Endothelial cell of umbilical vein (primary cell): ENCODE measurements around the gene GOLPH3. TPM values are rescaled to one million over a fixed set of nuclear protein-coding genes. Genes with fewer than 3 reads are reported as not detected.

ENCODE experiments used
- BruUV-seq: library from RNA; stranded (reverse); fragments of 400-500 nt; replicated peaks from 2 replicates; lab custom pipeline; 2021; lab: Mats Ljungman, UMichigan
- CTCF ChIA-PET: fragments of 300-600, 350-600 bp; sonication (Branson Sonifier 250); formaldehyde crosslinking; loops from one replicate; lab custom pipeline; 2021; ENCODE audit warnings: antibody characterized with exemption, inconsistent platforms; lab: Charles Lee
- POLR2A ChIA-PET: fragments of 300-600, 350-600 bp; sonication (Branson Sonifier 250); formaldehyde crosslinking; loops from one replicate; lab custom pipeline; 2021; ENCODE audit warnings: antibody characterized with exemption, inconsistent platforms; lab: Charles Lee
- DNase-seq: peaks from one replicate; pipeline ENCODE4 v3.0.0-alpha.2; 2011; ENCODE audit warnings: low read depth, low spot score
- FAIRE-seq: peaks from 2 replicates; lab custom pipeline; 2011; peaks lifted over from hg19 to GRCh38; lab: Jason Lieb, UNC
- H2AFZ ChIP-seq: 2 replicates; pipeline ENCODE4 v1.6.0; 2012; ENCODE audit warnings: low read depth, low read length, control low read depth, inconsistent platforms
- H3K27ac ChIP-seq: 2 replicates; pipeline ENCODE4 v1.5.1; 2011; ENCODE audit warnings: low read depth, mild to moderate bottlenecking, control low read depth, low read length, moderate library complexity; ENCODE audit not compliant: insufficient read depth
- H3K27me3 ChIP-seq, 2 experiments: 2 replicates each; pipeline versions ENCODE4 v1.6.0 to v1.6.1; 2011; ENCODE audit warnings: low read length in 2 of 2, mixed read lengths in 1 of 2; ENCODE audit not compliant: control insufficient read depth in 2 of 2, insufficient read depth in 2 of 2
- H3K36me3 ChIP-seq, 2 experiments: 2 replicates in 1 of 2; 3 replicates in 1 of 2; pipeline ENCODE4 v1.5.1; 2011; ENCODE audit warnings: low read length in 2 of 2, mild to moderate bottlenecking in 1 of 2, moderate library complexity in 1 of 2; ENCODE audit not compliant: control insufficient read depth in 2 of 2, insufficient read depth in 2 of 2; ENCODE audit errors: extremely low read depth in 1 of 2
- H3K4me1 ChIP-seq: 3 replicates; pipeline ENCODE4 v1.5.1; 2011; ENCODE audit warnings: mild to moderate bottlenecking, low read length; ENCODE audit not compliant: control insufficient read depth, insufficient read depth; ENCODE audit errors: extremely low read depth
- H3K4me2 ChIP-seq: 2 replicates; pipeline ENCODE4 v1.6.1; 2011; ENCODE audit warnings: low read length, control low read depth, mixed read lengths; ENCODE audit not compliant: insufficient read depth
- H3K4me3 ChIP-seq, 3 experiments: fragments of 200-600 bp in 1 of 3; sonication (generic), shearing (Covaris generic) in 1 of 3; replicated peaks in 1 of 3; 2 replicates each; pipeline ENCODE4 v1.5.1; 2011 to 2016; ENCODE audit warnings: control low read depth in 3 of 3, low read length in 3 of 3, mild to moderate bottlenecking in 2 of 3, inconsistent platforms in 1 of 3, low read depth in 1 of 3, moderate library complexity in 1 of 3; ENCODE audit not compliant: insufficient read depth in 1 of 3
- H3K79me2 ChIP-seq: 2 replicates; pipeline ENCODE4 v1.6.0; 2012; ENCODE audit warnings: low read length, inconsistent platforms; ENCODE audit not compliant: control insufficient read depth, insufficient read depth
- H3K9ac ChIP-seq: replicated peaks from 2 replicates; pipeline ENCODE3; 2011; ENCODE audit warnings: low read length, control low read depth; ENCODE audit not compliant: insufficient read depth; ENCODE audit errors: extremely low read depth
- H3K9me1 ChIP-seq: replicated peaks from 3 replicates; pipeline ENCODE4 v1.6.0; 2011; ENCODE audit warnings: mild to moderate bottlenecking, low read length; ENCODE audit not compliant: control insufficient read depth, insufficient read depth; ENCODE audit errors: extremely low read depth
- H3K9me3 ChIP-seq: replicated peaks from 2 replicates; pipeline ENCODE4 v1.5.1; 2012; ENCODE audit warnings: low read length, inconsistent platforms; ENCODE audit not compliant: control insufficient read depth, insufficient read depth
- H4K20me1 ChIP-seq: replicated peaks from 2 replicates; pipeline ENCODE3; 2011; ENCODE audit warnings: mild to moderate bottlenecking, low read length; ENCODE audit not compliant: control insufficient read depth, insufficient read depth; ENCODE audit errors: extremely low read depth
- CTCF ChIP-seq, 2 donors: IDR thresholded peaks; 1 replicate in 1 of 2; 2 replicates in 1 of 2; pipeline ENCODE4 v1.5.1; 2011; ENCODE audit warnings: low read length in 2 of 2, mild to moderate bottlenecking in 2 of 2, moderate library complexity in 2 of 2, control low read depth in 1 of 2, inconsistent platforms in 1 of 2, low read depth in 1 of 2; ENCODE audit not compliant: insufficient read depth in 1 of 2; ENCODE audit errors: extremely low read depth in 1 of 2
- EZH2 ChIP-seq: IDR thresholded peaks from 2 replicates; pipeline ENCODE4 v1.6.1; 2012; ENCODE audit warnings: borderline replicate concordance, low read depth, mild to moderate bottlenecking, moderate library complexity, low read length, inconsistent platforms; ENCODE audit not compliant: severe bottlenecking
- FOS ChIP-seq: IDR thresholded peaks from 2 replicates; pipeline ENCODE4 v1.6.1; 2011; ENCODE audit warnings: mild to moderate bottlenecking, low read length, moderate library complexity, borderline replicate concordance; ENCODE audit not compliant: insufficient read depth
- GATA2 ChIP-seq: IDR thresholded peaks from 2 replicates; pipeline ENCODE4 v1.7.0; 2011; ENCODE audit warnings: low read depth, mild to moderate bottlenecking, moderate library complexity, mixed read lengths, low read length; ENCODE audit not compliant: insufficient read length, insufficient read depth
- JUN ChIP-seq: IDR thresholded peaks from 2 replicates; pipeline ENCODE4 v1.6.1; 2011; ENCODE audit warnings: borderline replicate concordance, low read depth; ENCODE audit not compliant: insufficient read length, insufficient read depth
- MAX ChIP-seq: IDR thresholded peaks from 2 replicates; pipeline ENCODE4 v1.6.1; 2011; ENCODE audit not compliant: insufficient read depth, insufficient read length
- MYC ChIP-seq: IDR thresholded peaks from one replicate; pipeline ENCODE4 v1.6.1; 2011; ENCODE audit warnings: mild to moderate bottlenecking, low read depth, low read length
- POLR2A ChIP-seq: IDR thresholded peaks from 2 replicates; pipeline ENCODE4 v1.6.1; 2012; ENCODE audit warnings: low read depth, mild to moderate bottlenecking, control low read depth, low read length
- POLR2AphosphoS5 ChIP-seq: IDR thresholded peaks from 2 replicates; pipeline ENCODE4 v1.6.1; 2012; ENCODE audit warnings: low read depth, mild to moderate bottlenecking, control low read depth, low read length, moderate library complexity; ENCODE audit not compliant: insufficient read depth
- dilution Hi-C: fragments of 300-500 bp; cut with MboI; formaldehyde crosslinking; loops from one replicate; pipeline ENCODE4 v1.15.0; 2019; ENCODE audit warnings: low sequenced_read_pairs; ENCODE audit not compliant: extremely low pct_ligation_motif_present
- intact Hi-C: fragments of 100-400 bp; cut with micrococcal nuclease; formaldehyde crosslinking; loops from one replicate; pipeline ENCODE4 v1.10.0; 2022
- polyA plus RNA-seq, 4 experiments: library from polyadenylated mRNA; depleted of rRNA in 3 of 4; stranded (reverse) in 3 of 4; unstranded in 1 of 4; fragments of >200 nt; gene quantifications; 2 replicates each; pipeline versions ENCODE4 v1.2.1 to v1.2.3, GENCODE V29; 2011 to 2012; ENCODE audit warnings: missing spikeins in 1 of 4
- total RNA-seq: library from RNA; stranded (reverse); gene quantifications from 2 replicates; pipeline ENCODE4 v1.2.3, GENCODE V29; 2021

GOLPH3 gene
- total and polyA plus RNA-seq, 2 donors (not counting 3 experiments of a cell fraction or from before 2014, with no cell fraction given): 38.1 to 70.2 TPM

- no peak for TF ChIP-seq MYC
- no peak for TF ChIP-seq MAX
- TF ChIP-seq POLR2AphosphoS5: no peak
- no peak for TF ChIP-seq CTCF (IDR thresholded peaks at IDR 0.05; ENCODE audit: extremely low read depth in 1 of 2, insufficient read depth in 1 of 2, low read depth in 1 of 2, low read length in 2 of 2)
- TF ChIP-seq EZH2: no peak
- no peak for TF ChIP-seq GATA2
- no peak for TF ChIP-seq JUN
- TF ChIP-seq POLR2A: no peak
- TF ChIP-seq FOS: no peak
- Histone ChIP-seq H3K4me1 (peaks cover 4% of the 10 kb centered on the region), H3K36me3 (no peaks in the 10 kb centered on the region), H3K4me2 (no peak overlapping the region), H3K9ac (no peak overlapping the region), H3K9me3 (no peaks in the 10 kb centered on the region), H3K4me3 (no peak overlapping the region), H3K79me2 (no peaks in the 10 kb centered on the region), H2AFZ (no peak overlapping the region), H3K9me1 (no peaks in the 10 kb centered on the region), H4K20me1 (no peaks in the 10 kb centered on the region), H3K27me3 (no peaks in the 10 kb centered on the region), H3K27ac (no peak overlapping the region)
- POLR2A ChIA-PET: no interaction called here
- intact Hi-C loops (no loop called here), dilution Hi-C loops (no loop called here)
- BruUV-seq: no TSS peak
- CTCF ChIA-PET: no interaction called here
- FAIRE-seq: no peak
- DNase-seq: no peak
These were observed 32.6 kb upstream of the GOLPH3 start for GRCh38 chr5:32206509-32207354.
